ENCODE data around the gene RTN3.
A peak's percentile ranks its signal among the peaks of the same experiment; 100 is the strongest.

The RTN3 gene

GRCh38 chr11:63720611-63721010 is 39.3 kb downstream of the RTN3 start:
- DNase-seq (ENCODE audit: low read depth, low spot score) = no peak
- no peak overlapping the region for H3K4me3 ChIP-seq (ENCODE audit: low read length)

- DNase-seq (ENCODE audit: low read depth, low spot score) = no peak
- H3K4me3 ChIP-seq (ENCODE audit: low read length) = no peak overlapping the region
Observed at GRCh38 chr11:63729326-63729725, 48.0 kb downstream of the RTN3 start.

DNA sequence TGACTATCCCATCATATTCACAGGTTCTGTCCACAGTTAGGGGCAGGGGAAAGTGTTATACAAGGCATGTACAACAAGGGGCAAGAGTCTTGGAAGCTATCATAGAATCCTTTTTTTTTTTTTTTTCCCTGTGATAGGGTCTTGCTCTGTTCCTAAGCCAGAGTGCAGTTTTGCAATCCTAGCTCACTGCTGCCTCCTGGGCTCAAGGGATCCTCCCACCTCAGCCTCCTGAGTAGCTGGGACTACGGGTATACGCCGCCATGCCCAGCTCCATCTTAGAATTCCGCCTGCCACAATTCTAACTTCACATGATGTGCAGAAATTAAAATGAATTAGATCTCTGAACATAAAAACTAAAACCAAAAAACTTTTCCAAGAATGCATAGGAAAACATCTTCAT is 55.6 kb downstream of the RTN3 start:
- H3K4me3 ChIP-seq (ENCODE audit: low read length) = no peak overlapping the region
- no peak for DNase-seq (ENCODE audit: low read depth, low spot score)

- no peak overlapping the region for H3K4me3 ChIP-seq (ENCODE audit: low read length)
- DNase-seq (ENCODE audit: low read depth, low spot score) = no peak
Observed at GRCh38 chr11:63737718-63738117, 56.4 kb downstream of the RTN3 start.

DNA sequence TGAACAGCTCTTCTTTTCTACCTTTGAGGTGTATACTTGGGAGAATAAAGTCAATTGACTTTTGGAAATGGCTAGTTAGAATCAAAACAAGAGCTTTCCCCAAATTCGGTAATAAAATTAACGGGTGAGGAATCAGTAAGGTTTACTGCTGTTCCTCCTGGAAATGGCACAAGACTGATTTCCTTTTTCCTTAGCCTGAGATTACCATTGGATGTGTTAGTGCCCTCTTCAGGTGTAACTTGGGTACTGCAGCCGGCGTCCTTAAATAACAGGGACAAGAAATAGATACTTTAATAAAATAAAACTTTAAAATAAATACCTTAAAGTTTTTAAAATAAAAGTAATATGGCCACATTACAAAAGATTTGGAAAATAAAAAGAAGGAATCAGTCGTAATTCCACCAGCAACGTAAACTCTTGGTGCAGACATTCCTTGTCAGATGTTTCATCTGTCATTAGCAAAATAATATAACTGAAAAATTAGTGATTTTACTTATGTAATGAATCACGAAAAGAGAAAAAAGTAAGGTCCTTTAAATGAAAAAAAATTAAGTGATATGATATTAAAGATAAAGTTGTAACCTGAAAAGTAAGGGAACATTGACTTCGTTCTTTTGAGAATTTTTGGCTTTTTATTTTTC is 57.5 kb downstream of the RTN3 start:
- H3K4me3 ChIP-seq (ENCODE audit: low read length) = no peak overlapping the region
- DNase-seq (ENCODE audit: low read depth, low spot score) = peak; percentile 70

DNA sequence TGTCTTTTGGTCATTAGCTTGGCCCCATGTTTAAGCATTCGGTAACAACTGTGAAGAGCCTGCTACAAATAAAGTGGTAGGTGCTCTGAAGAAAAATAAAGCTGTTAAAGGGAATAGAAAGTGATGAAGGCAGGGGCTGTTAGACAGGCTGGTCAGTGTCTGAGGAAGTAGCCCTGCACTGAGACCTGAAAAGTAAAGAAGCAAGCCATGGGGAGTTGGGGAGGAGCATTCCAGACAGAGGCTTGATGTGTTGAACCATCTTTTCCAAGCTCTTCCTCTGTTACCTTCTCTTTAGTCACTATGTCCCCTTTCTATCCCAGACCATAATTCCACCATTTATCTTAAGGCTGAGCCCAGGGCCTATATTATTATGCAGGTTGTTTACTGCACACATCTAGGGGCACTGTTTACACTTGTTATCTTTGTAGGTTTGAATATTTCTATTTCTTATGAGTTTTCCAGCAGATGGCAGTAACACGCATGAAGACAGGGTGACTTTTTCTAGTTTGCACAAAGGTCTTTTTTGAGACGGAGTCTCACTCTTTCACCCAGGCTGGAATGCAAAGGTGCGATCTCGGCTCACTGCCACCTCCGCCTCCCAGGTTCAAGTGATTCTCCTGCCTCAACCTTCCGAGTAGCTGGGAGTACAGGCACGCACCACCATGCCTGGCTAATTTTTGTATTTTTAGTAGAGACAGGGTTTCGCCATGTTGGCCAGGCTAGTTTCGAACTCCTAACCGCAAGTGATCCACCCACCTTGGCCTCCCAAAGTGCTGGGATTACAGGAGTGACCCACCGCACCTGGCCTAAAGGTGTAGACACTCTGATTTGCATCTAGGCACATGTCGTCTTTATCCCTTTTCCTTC is 64.2 kb downstream of the RTN3 start:
- H3K4me3 ChIP-seq (ENCODE audit: low read length) = no peak overlapping the region

GRCh38 chr11:63747011-63747410 is 65.7 kb downstream of the RTN3 start:
- no peak overlapping the region for H3K4me3 ChIP-seq (ENCODE audit: low read length)

More for the DNA sequence above, 64.2 kb downstream of the RTN3 start:
- no peak for DNase-seq (ENCODE audit: low read depth, low spot score)

DNA sequence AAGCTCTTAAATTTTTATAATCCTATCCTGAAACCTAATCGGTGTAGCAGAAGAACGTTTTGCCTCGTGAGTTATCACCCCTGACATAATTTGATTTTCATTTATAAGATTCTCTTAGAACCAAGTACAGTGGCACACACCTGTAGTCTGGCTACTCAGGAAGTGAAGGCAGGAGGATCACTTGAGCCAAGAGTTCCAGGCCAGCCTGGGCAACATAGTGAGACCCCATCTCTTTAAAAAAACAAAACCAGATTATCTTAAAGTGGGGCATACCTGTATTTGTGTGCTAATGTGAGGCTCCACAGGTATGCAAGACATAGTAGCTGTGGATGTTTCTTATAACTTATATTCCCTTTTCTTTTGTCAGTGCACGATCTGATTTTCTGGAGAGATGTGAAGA is 68.3 kb downstream of the RTN3 start:
- H3K4me3 ChIP-seq (ENCODE audit: low read length) = no peak overlapping the region
- DNase-seq (ENCODE audit: low read depth, low spot score) = no peak

More at GRCh38 chr11:63747011-63747410, 65.7 kb downstream of the RTN3 start:
- DNase-seq (ENCODE audit: low read depth, low spot score) = no peak

GRCh38 chr11:63756919-63757761 is 75.8 kb downstream of the RTN3 start:
- DNase-seq (ENCODE audit: low read depth, low spot score) = no peak

DNA sequence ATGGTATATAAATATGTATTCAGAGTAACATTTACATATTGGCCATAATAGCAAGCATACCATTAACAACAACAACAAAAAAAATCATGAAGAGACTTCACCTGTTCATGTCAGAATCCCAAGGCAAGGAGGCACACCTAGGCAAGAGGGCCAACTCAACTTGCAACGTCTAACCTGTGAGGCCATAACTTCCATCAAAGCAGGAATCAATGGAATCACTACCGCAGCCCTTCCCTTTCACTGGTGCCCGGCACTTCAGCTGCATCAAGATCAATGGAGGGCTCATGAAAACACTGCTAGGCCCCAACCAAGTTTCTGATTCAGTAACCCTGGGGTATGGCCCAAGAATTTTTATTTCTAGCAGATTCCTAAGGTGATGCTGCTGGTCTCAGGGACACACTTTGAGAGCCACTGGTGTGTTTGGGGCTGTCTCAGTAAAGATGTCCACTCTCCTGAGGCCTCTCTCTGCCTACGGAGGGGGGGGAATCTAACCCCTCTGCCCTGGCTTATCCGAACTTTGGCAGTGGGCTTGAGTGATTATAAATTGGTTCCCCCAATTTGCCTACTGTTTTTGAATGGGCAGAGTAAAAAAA is 79.3 kb downstream of the RTN3 start:
- H3K4me3 ChIP-seq (ENCODE audit: low read length) = no peak overlapping the region
- DNase-seq (ENCODE audit: low read depth, low spot score) = no peak

More at GRCh38 chr11:63756919-63757761, 75.8 kb downstream of the RTN3 start:
- no peak overlapping the region for H3K4me3 ChIP-seq (ENCODE audit: low read length)

GRCh38 chr11:63761188-63761587 is 79.9 kb downstream of the RTN3 start:
- no peak for DNase-seq (ENCODE audit: low read depth, low spot score)
- no peak overlapping the region for H3K4me3 ChIP-seq (ENCODE audit: low read length)

DNA sequence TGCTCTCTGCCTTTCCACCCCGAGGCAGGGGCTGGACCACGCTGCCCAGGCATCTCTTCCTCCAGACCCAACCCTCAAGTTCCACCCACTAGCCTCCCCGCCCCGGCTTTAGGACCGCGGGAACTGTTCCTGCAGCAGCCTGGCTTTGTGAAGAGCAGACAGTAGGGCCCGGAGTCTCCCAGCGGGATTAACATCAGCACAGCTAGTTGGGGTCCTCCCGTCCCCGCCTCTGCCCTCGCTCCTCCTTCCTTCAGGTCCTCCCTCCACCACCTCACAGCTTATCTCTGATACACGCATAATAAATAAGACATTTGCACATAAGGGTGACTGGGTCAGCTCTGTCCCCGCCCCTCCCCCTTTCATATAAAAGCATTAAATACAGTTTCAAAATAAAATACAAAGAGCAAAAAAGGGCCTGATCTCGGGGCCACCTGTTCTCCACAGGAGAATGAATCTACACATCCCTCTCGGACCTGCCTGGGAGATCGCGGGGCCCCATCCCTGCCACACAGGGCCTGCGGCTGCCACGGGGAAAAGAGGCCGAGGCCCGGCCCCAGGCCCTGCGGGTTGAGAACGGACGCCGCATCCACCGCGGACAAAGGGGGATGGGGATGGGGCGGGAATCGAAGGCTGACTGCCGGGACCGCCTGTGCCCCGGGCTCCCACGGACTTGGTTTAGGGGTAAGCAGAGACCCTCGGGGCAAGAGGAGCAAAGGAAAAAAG is 80.8 kb downstream of the RTN3 start:
- DNase-seq (ENCODE audit: low read depth, low spot score) = no peak
- no peak overlapping the region for H3K4me3 ChIP-seq (ENCODE audit: low read length)

DNA sequence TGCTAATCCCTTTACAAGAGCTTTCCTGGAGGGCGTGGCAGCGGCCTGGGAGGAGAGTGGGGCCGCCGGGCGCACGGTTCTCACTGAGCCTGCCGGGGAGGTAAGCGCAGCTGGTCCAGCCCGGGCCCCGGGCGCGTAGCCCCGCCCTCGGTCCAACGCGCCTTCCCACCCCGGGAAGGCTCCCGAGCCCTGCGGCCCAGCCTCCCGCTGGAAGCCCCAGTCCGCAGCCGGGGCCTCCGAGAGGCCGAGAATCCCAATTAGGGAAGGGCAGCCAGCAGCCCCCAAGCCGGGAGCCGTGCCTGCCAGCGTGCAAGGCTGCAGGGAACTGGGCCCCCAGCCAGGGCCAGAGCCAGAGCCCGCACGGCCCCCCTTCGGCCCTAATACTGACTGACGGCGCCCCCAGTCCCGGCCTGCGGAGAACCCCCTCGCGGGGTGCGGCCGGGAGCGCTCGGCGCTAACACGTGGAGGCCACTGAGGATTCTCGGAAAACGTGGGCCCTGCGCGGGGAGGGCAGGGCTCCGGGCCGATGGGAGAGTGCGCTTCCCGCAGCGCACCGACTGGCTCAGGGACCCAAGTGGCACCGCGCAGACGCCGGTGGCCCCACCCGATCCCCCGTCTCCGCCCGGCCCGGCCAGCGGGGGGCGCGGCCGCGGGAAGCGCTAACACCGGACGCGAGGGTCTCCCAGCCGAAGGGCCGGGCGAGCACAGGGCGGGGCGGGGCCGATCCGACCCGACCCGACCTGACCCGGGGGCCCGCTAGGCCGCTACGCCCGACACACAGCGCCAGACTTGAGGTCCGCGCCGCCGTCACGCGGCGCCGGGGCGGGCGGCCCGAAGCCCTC is 81.6 kb downstream of the RTN3 start:
- no peak overlapping the region for H3K4me3 ChIP-seq (ENCODE audit: low read length)
- DNase-seq (ENCODE audit: low read depth, low spot score) = no peak

- no peak overlapping the region for H3K4me3 ChIP-seq (ENCODE audit: low read length)
- DNase-seq (ENCODE audit: low read depth, low spot score) = no peak
Observed at GRCh38 chr11:63763496-63764339, 82.4 kb downstream of the RTN3 start.

GRCh38 chr11:63764340-63764678 is 83.0 kb downstream of the RTN3 start:
- no peak overlapping the region for H3K4me3 ChIP-seq (ENCODE audit: low read length)
- DNase-seq (ENCODE audit: low read depth, low spot score) = no peak

DNA sequence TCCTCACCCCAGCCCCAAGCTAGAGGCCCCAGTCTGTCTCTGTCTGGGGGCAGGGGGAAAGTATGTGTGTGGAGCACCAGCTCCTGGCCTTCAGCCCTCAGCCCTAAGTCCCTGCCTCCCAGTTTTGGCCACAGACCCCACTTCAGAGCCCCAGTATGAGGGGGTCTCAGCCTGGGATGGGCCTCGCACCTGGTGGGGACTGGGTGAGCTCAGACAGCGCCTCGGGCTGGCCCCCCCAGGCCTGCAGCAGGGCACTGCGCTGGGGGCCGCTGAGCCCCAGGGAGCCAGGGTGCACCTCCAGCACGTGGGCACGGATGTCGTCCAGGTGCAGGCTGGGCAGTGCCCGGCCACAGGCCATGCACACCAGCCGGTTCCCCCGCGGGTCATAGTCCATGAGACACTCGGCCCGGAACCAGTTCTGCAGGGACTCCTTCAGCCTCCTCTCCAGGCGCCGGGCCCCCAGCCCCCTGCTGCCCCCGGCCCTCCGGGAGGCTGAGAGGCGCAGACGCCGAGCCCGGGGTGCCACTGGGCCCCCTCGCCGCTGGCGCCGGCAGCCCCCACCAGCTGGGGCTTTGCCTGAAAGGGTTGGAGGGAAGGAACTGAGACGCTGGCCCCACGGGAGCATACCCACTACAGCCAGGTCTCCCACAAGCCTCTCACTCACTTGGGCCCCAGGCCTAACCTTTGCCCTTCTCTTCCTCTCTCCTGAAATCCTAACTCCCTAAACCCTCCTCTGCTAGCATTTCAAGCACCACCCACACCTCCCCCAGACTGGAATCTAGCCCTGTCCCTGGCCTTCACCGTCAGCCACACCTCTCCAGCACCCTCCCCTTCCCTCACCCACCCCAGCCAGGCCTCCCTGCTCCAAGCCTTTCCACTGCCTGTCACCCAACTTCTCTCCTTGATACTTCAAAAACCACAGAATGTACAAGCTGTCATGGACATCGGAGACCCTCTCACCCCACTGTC is 83.7 kb downstream of the RTN3 start:
- DNase-seq (ENCODE audit: low read depth, low spot score) = no peak

More for the DNA sequence above, 83.7 kb downstream of the RTN3 start:
- no peak overlapping the region for H3K4me3 ChIP-seq (ENCODE audit: low read length)

Data from Jurkat, Clone E6-1 (cell line).